B cell (primary cell): ENCODE measurements around the gene RAB7B. TPM values are rescaled to one million over a fixed set of nuclear protein-coding genes. Genes with fewer than 3 reads are reported as not detected.

Source experiments
- ATAC-seq: fragments of 200-7000 bp; cut with Tn5 transposase; one replicate; pipeline ENCODE4 v1.10.0; 2021; ENCODE audit warnings: low read depth, mild to moderate bottlenecking, moderate number of reproducible peaks, moderate library complexity
- CTCF ChIA-PET: fragments of 350-600 bp; sonication (Branson Sonifier 250); formaldehyde crosslinking; loops from one replicate; lab custom pipeline; 2021; ENCODE audit warnings: antibody characterized with exemption, inconsistent platforms; lab: Charles Lee
- POLR2A ChIA-PET: fragments of 350-600 bp; sonication (Branson Sonifier 250); formaldehyde crosslinking; loops from one replicate; lab custom pipeline; 2021; ENCODE audit warnings: antibody characterized with exemption; lab: Charles Lee
- DNase-seq: peaks from one replicate; pipeline ENCODE4 v3.0.0; 2013
- H2AFZ ChIP-seq: 2 replicates; pipeline ENCODE4 v1.6.1; 2012; ENCODE audit warnings: mild to moderate bottlenecking, low read depth, low read length; ENCODE audit not compliant: insufficient read depth, poor library complexity, severe bottlenecking
- H3K27ac ChIP-seq, 2 donors: 1 replicate in 1 of 2; 2 replicates in 1 of 2; pipeline ENCODE4 v1.5.1; 2012 to 2013; ENCODE audit warnings: low read length in 2 of 2, mild to moderate bottlenecking in 2 of 2, moderate library complexity in 1 of 2
- H3K27me3 ChIP-seq, 4 experiments: fragments of 200-600 bp in 1 of 4; sonication (generic) in 1 of 4; replicated peaks in 1 of 4; 1 replicate in 2 of 4; 2 replicates in 2 of 4; pipeline versions ENCODE4 v1.6.1 to v1.7.0; 2013 to 2016; ENCODE audit warnings: low read length in 3 of 4, mild to moderate bottlenecking in 2 of 4, mixed read lengths in 1 of 4, moderate library complexity in 1 of 4; ENCODE audit not compliant: insufficient read depth in 4 of 4, control insufficient read depth in 3 of 4; ENCODE audit errors: control extremely low read depth in 1 of 4
- H3K36me3 ChIP-seq, 2 experiments: replicated peaks in 1 of 2; 1 replicate in 1 of 2; 2 replicates in 1 of 2; pipeline versions ENCODE4 v1.6.1 to v1.7.1; 2013; ENCODE audit warnings: low read length in 1 of 2; ENCODE audit not compliant: insufficient read depth in 2 of 2, control insufficient read depth in 1 of 2; ENCODE audit errors: control extremely low read depth in 1 of 2, extremely low read depth in 1 of 2
- H3K4me1 ChIP-seq, 2 donors: fragments of 200-600 bp in 1 of 2; sonication (generic) in 1 of 2; 1 replicate in 1 of 2; 2 replicates in 1 of 2; pipeline versions ENCODE4 v1.5.1 to v1.6.1; 2013 to 2017; ENCODE audit warnings: low read length in 2 of 2; ENCODE audit not compliant: control insufficient read depth in 2 of 2, insufficient read depth in 2 of 2
- H3K4me2 ChIP-seq: replicated peaks from 2 replicates; pipeline ENCODE3; 2012; ENCODE audit warnings: mild to moderate bottlenecking, low read depth, low read length; ENCODE audit not compliant: poor library complexity, severe bottlenecking
- H3K4me3 ChIP-seq, 5 experiments: fragments of 200-600 bp in 1 of 5; sonication (generic) in 1 of 5; 1 replicate in 3 of 5; 2 replicates in 2 of 5; pipeline versions ENCODE4 v1.5.1 to v1.7.0; 2011 to 2016; ENCODE audit warnings: low read length in 4 of 5, mild to moderate bottlenecking in 4 of 5, low read depth in 2 of 5, control low read depth in 1 of 5, moderate library complexity in 1 of 5; ENCODE audit not compliant: insufficient read depth in 1 of 5; ENCODE audit errors: control extremely low read depth in 1 of 5, extremely low read depth in 1 of 5
- H3K79me2 ChIP-seq: fragments of 200-600 bp; sonication (generic); one replicate; pipeline ENCODE4 v1.6.0; 2016; ENCODE audit warnings: low read length; ENCODE audit not compliant: control insufficient read depth, insufficient read depth
- H3K9ac ChIP-seq: fragments of 200-600 bp; sonication (generic); 2 replicates; pipeline ENCODE4 v1.6.1; 2017; ENCODE audit warnings: mild to moderate bottlenecking, low read length, moderate library complexity
- H3K9me3 ChIP-seq, 3 donors: one replicate each; pipeline versions ENCODE4 v1.6.1 to v1.7.1; 2013; ENCODE audit warnings: low read length in 2 of 3; ENCODE audit not compliant: control insufficient read depth in 2 of 3, insufficient read depth in 1 of 3; ENCODE audit errors: control extremely low read depth in 1 of 3
- H4K20me1 ChIP-seq: 2 replicates; pipeline ENCODE4 v1.6.0; 2012; ENCODE audit warnings: mild to moderate bottlenecking, low read length; ENCODE audit not compliant: insufficient read depth, control insufficient read depth, poor library complexity, severe bottlenecking
- H3K27ac Mint-ChIP-seq: one replicate; pipeline ENCODE4 v1.8.0; 2021; ENCODE audit warnings: mixed read lengths
- H3K27me3 Mint-ChIP-seq: one replicate; pipeline ENCODE4 v1.8.0; 2021; ENCODE audit warnings: mixed read lengths
- H3K4me1 Mint-ChIP-seq: one replicate; pipeline ENCODE4 v1.8.0; 2021; ENCODE audit warnings: mixed read lengths
- H3K4me3 Mint-ChIP-seq: one replicate; pipeline ENCODE4 v1.8.0; 2021; ENCODE audit warnings: mixed read lengths
- H3K9me3 Mint-ChIP-seq: one replicate; pipeline ENCODE4 v1.8.0; 2022; ENCODE audit warnings: mixed read lengths; ENCODE audit not compliant: insufficient read depth
- EZH2 ChIP-seq: IDR thresholded peaks from 2 replicates; pipeline ENCODE4 v1.6.1; 2012; ENCODE audit warnings: borderline replicate concordance, low read depth, mild to moderate bottlenecking, moderate library complexity, low read length; ENCODE audit not compliant: insufficient read depth, poor library complexity, severe bottlenecking
- WGBS: methylation state at CpG from one replicate; pipeline ENCODE4 v1.1.5; 2013; ENCODE audit warnings: missing lambda C conversion rate; ENCODE audit not compliant: insufficient coverage; 5-methylcytosine and 5-hydroxymethylcytosine counted together
- intact Hi-C: fragments of 100-400 bp; cut with micrococcal nuclease; formaldehyde crosslinking; loops from one replicate; pipeline ENCODE4 v1.10.0; 2022
- polyA plus RNA-seq: library from polyadenylated mRNA; depleted of rRNA; stranded (reverse); fragments of >200 nt; gene quantifications from 2 replicates; pipeline ENCODE4 v1.2.3, GENCODE V29; 2012
- total RNA-seq, 2 donors: library from RNA; stranded (reverse); fragments of 120-200 nt in 1 of 2; gene quantifications; 1 replicate in 1 of 2; 2 replicates in 1 of 2; pipeline versions ENCODE4 v1.2.3 to v1.2.4, GENCODE V29; 2013 to 2022
- TF ChIP-seq, protein P1 (sequence below): fragments of 200-600 bp; IDR thresholded peaks from one replicate; pipeline ENCODE4 v1.8.0; 2022; ENCODE audit warnings: antibody characterized with exemption, mild to moderate bottlenecking

RAB7B gene
- total and polyA plus RNA-seq, 2 donors (not counting 1 experiment from before 2014, with no cell fraction given), result not detected

DNA sequence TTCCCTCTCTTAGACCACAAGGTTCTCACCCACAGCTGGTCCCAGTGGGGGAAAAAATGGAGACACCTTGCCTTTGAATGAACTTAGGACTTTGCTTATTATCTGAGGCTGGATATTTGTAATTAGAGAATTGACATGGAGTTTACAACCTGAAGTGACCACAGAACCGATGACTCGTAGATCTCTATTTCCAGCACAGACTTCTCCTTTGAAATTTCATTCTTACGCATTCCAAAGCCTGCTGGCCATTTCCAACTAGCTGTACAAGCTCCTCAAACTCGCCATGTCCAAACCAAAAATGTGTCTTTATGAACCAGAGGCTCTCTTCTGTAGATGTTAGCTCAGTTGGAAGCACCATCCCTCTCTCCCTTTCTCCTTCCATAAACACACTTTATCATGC, 12.0 kb downstream of the RAB7B start:
- Mint-ChIP-seq H3K27ac (no peak overlapping the region), H3K9me3 (no peaks in the 10 kb centered on the region), H3K4me1 (no peaks in the 10 kb centered on the region), H3K27me3 (peaks cover 18% of the 10 kb centered on the region), H3K4me3 (no peak overlapping the region)
- no peak overlapping the region for H3K9ac ChIP-seq
- ATAC-seq (no peak), DNase-seq (no peak)
- TF ChIP-seq EZH2, result no peak
- TF ChIP-seq, protein P1, sequence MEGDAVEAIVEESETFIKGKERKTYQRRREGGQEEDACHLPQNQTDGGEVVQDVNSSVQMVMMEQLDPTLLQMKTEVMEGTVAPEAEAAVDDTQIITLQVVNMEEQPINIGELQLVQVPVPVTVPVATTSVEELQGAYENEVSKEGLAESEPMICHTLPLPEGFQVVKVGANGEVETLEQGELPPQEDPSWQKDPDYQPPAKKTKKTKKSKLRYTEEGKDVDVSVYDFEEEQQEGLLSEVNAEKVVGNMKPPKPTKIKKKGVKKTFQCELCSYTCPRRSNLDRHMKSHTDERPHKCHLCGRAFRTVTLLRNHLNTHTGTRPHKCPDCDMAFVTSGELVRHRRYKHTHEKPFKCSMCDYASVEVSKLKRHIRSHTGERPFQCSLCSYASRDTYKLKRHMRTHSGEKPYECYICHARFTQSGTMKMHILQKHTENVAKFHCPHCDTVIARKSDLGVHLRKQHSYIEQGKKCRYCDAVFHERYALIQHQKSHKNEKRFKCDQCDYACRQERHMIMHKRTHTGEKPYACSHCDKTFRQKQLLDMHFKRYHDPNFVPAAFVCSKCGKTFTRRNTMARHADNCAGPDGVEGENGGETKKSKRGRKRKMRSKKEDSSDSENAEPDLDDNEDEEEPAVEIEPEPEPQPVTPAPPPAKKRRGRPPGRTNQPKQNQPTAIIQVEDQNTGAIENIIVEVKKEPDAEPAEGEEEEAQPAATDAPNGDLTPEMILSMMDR, result no peak
- no peak overlapping the region for H3K4me3 ChIP-seq
- POLR2A ChIA-PET, result no interaction called here
- CTCF ChIA-PET, result interaction anchor here (0.7 to 2.3 kb wide), 3 partner anchors 9 to 39 kb away, joined by 3 to 23 read pairs (median 7); no protein-coding TSS in a partner anchor
- H3K4me1 ChIP-seq, result no peaks in the 10 kb centered on the region
- no peaks in the 10 kb centered on the region for H4K20me1 ChIP-seq
- H3K79me2 ChIP-seq, result no peaks in the 10 kb centered on the region
- no peaks in the 10 kb centered on the region for H3K36me3 ChIP-seq
- peaks cover 0 to 6% (median 2%) of the 10 kb centered on the region in 4 experiments for H3K27me3 ChIP-seq
- 92% methylated on average over 4 of the region's 4 CpGs for WGBS
- H3K4me2 ChIP-seq, result no peak overlapping the region
- intact Hi-C loops, result no loop called here
- no peak overlapping the region for H2AFZ ChIP-seq
- H3K27ac ChIP-seq, result no peak overlapping the region
- H3K9me3 ChIP-seq, result peaks cover 0 to under 1% (median under 1%) of the 10 kb centered on the region in 3 donors

DNA sequence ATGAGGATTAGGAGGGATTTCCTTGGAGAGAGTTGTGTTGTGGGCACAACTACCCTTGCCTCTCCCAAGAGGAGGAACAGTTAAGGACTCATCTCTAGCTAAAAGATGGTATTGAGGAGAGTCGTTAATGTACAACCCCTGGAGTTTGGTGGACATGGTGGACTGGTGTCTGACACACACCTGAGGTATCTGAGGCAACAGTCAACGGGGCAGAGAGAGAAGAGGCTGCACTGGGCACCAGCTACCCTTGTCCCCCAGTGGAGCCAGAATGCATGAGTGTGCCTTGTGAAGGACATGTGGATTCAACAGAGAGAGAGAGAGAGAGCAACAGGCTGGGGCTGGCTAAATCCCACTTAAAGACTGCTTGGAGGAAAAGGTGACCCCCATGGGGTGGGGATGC, 13.0 kb downstream of the RAB7B start:
- CTCF ChIA-PET, result interaction anchor here (1.3 kb wide), 3 partner anchors 10 to 116 kb away, joined by 3 to 5 read pairs (median 3); no protein-coding TSS in a partner anchor
- Histone ChIP-seq H3K4me2 (no peak overlapping the region), H3K4me3 (no peak overlapping the region), H4K20me1 (no peaks in the 10 kb centered on the region), H3K36me3 (no peaks in the 10 kb centered on the region), H3K4me1 (no peaks in the 10 kb centered on the region), H3K9me3 (no peaks in the 10 kb centered on the region), H3K79me2 (no peaks in the 10 kb centered on the region), H2AFZ (no peak overlapping the region), H3K27me3 (peaks cover 0 to 6% (median 2%) of the 10 kb centered on the region in 4 experiments), H3K27ac (no peak overlapping the region), H3K9ac (no peak overlapping the region)
- intact Hi-C loops, result no loop called here
- 88% methylated on average over 2 of the region's 2 CpGs for WGBS
- no peak overlapping the region for H3K4me3 Mint-ChIP-seq
- H3K4me1 Mint-ChIP-seq, result no peaks in the 10 kb centered on the region
- POLR2A ChIA-PET, result no interaction called here
- ATAC-seq (no peak), DNase-seq (no peak)
- no peak overlapping the region for H3K27ac Mint-ChIP-seq
- no peak for TF ChIP-seq EZH2
- TF ChIP-seq, protein P1, result no peak
- H3K9me3 Mint-ChIP-seq, result no peaks in the 10 kb centered on the region
- peaks cover 18% of the 10 kb centered on the region for H3K27me3 Mint-ChIP-seq
